HepG2 (cell line): ENCODE data around the gene ELMOD1. TPM values are rescaled to one million over a fixed set of nuclear protein-coding genes. Genes with fewer than 3 reads are reported as not detected.

Experiments
- ARID4A ChIP-seq: sonication (generic); formaldehyde crosslinking; IDR thresholded peaks from 2 replicates; pipeline ENCODE4 v1.5.0; 2020; ENCODE audit warnings: mild to moderate bottlenecking, missing genetic modification reagents, borderline replicate concordance
- BCLAF1 ChIP-seq: fragments of 450-650 bp; IDR thresholded peaks from 2 replicates; pipeline ENCODE4 v1.6.1; 2017; ENCODE audit warnings: mild to moderate bottlenecking
- EED ChIP-seq: sonication (generic); formaldehyde crosslinking; IDR thresholded peaks from 2 replicates; pipeline ENCODE4 v1.5.0; 2020; ENCODE audit warnings: mild to moderate bottlenecking, missing genetic modification reagents
- ETV6 ChIP-seq: sonication (generic); formaldehyde crosslinking; conservative IDR thresholded peaks from 2 replicates; pipeline ENCODE4 v1.4.0; 2020; ENCODE audit warnings: missing genetic modification reagents
- JDP2 ChIP-seq: sonication (generic); formaldehyde crosslinking; IDR thresholded peaks from 2 replicates; pipeline ENCODE4 v1.8.1; 2022; ENCODE audit warnings: missing genetic modification reagents, borderline replicate concordance
- KDM5A ChIP-seq: fragments of 200-600 bp; sonication (generic); IDR thresholded peaks from 2 replicates; pipeline ENCODE4 v1.7.0; 2018; ENCODE audit warnings: antibody characterized with exemption, mild to moderate bottlenecking, low read length, borderline replicate concordance
- NRL ChIP-seq: sonication (generic); formaldehyde crosslinking; IDR thresholded peaks from 2 replicates; pipeline ENCODE4 v1.5.0; 2020; ENCODE audit warnings: missing genetic modification reagents, mild to moderate bottlenecking, moderate library complexity, borderline replicate concordance
- REL ChIP-seq: sonication (generic); formaldehyde crosslinking; conservative IDR thresholded peaks from 2 replicates; pipeline ENCODE4 v1.8.0; 2022; ENCODE audit warnings: mild to moderate bottlenecking, missing genetic modification reagents, moderate library complexity
- SNRNP70 ChIP-seq: fragments of 200-400 bp; formaldehyde crosslinking; IDR thresholded peaks from 2 replicates; pipeline ENCODE4 v1.6.1; 2017; ENCODE audit warnings: mild to moderate bottlenecking, low read depth, low read length, moderate library complexity
- TP53 ChIP-seq: sonication (generic); formaldehyde crosslinking; conservative IDR thresholded peaks from 2 replicates; pipeline ENCODE4 v1.4.0; 2020; ENCODE audit warnings: missing genetic modification reagents
- ZBTB38 ChIP-seq: sonication (generic); formaldehyde crosslinking; IDR thresholded peaks from 2 replicates; pipeline ENCODE4 v1.5.1; 2020; ENCODE audit warnings: mild to moderate bottlenecking, missing genetic modification reagents
- ZNF12 ChIP-seq: sonication (generic); formaldehyde crosslinking; IDR thresholded peaks from 2 replicates; pipeline ENCODE4 v1.5.0; 2020; ENCODE audit warnings: missing genetic modification reagents
- ZNF280D ChIP-seq: sonication (generic); formaldehyde crosslinking; IDR thresholded peaks from 2 replicates; pipeline ENCODE4 v1.5.1; 2020; ENCODE audit warnings: mild to moderate bottlenecking, missing genetic modification reagents
- ZNF33B ChIP-seq: sonication (generic); formaldehyde crosslinking; IDR thresholded peaks from 2 replicates; pipeline ENCODE4 v1.5.1; 2020; ENCODE audit warnings: mild to moderate bottlenecking, missing genetic modification reagents
- ZNF501 ChIP-seq: sonication (generic); formaldehyde crosslinking; IDR thresholded peaks from 2 replicates; pipeline ENCODE4 v1.5.1; 2020; ENCODE audit warnings: mild to moderate bottlenecking, moderate library complexity, missing genetic modification reagents
- ZNF556 ChIP-seq: sonication (generic); formaldehyde crosslinking; IDR thresholded peaks from 2 replicates; pipeline ENCODE4 v1.4.0; 2020; ENCODE audit warnings: mild to moderate bottlenecking, missing genetic modification reagents, borderline replicate concordance
- ZNF629 ChIP-seq: sonication (generic); formaldehyde crosslinking; conservative IDR thresholded peaks from 2 replicates; pipeline ENCODE4 v1.5.0; 2020; ENCODE audit warnings: missing genetic modification reagents
- ZNF839 ChIP-seq: sonication (generic); formaldehyde crosslinking; IDR thresholded peaks from 2 replicates; pipeline ENCODE4 v1.4.0; 2020; ENCODE audit warnings: missing genetic modification reagents, mild to moderate bottlenecking, borderline replicate concordance
- ZNF850 ChIP-seq: sonication (generic); formaldehyde crosslinking; conservative IDR thresholded peaks from 2 replicates; pipeline ENCODE4 v1.9.0; 2021; ENCODE audit warnings: mild to moderate bottlenecking, missing genetic modification reagents
- polyA plus RNA-seq, 8 experiments: library from polyadenylated mRNA; depleted of rRNA in 3 of 8; stranded (reverse) in 7 of 8; unstranded in 1 of 8; fragments of >200 nt; fragmentation: Illumina TruSeq in 4 of 8; extraction: Trizol in 4 of 8; gene quantifications; 2 replicates each; pipeline versions ENCODE4 v1.2.1 to v1.2.3, GENCODE V29; 2011 to 2016; ENCODE audit warnings: low read depth in 4 of 8, missing spikeins in 1 of 8, mixed read lengths in 1 of 8; ENCODE audit not compliant: insufficient read depth in 1 of 8
- total RNA-seq, 5 experiments: library from RNA; depleted of rRNA; stranded (reverse); fragments of >200 nt; fragmentation: Illumina TruSeq; extraction: Trizol; gene quantifications; 2 replicates each; pipeline ENCODE4 v1.2.3, GENCODE V29; 2016; ENCODE audit warnings: low read depth in 1 of 5

Gene ELMOD1
- total and polyA plus RNA-seq, 2 of the 13 experiments (the other 11 are each of a cell fraction or from before 2014, with no cell fraction given), result not detected

GRCh38 chr11:107565219-107565937, 25.6 kb upstream of the ELMOD1 start, which contains the start of gene ALKBH8 (continued):
- TF ChIP-seq ZNF629, result no peak
- peak; percentile 88 for TF ChIP-seq ZNF501
- TF ChIP-seq REL (CRISPR knock-in tag), result no peak
- TF ChIP-seq BCLAF1, result no peak
- no peak for TF ChIP-seq ETV6 (CRISPR knock-in tag)
- TF ChIP-seq ZBTB38 (CRISPR knock-in tag), result peak; percentile 57; the same call in 1 of the 2 replicates
- TF ChIP-seq EED (CRISPR knock-in tag), result 0 out of 2 replicates have a peak, but pooled peaks have one; percentile 71
- TF ChIP-seq ZNF839, result 0 out of 2 replicates have a peak, but pooled peaks have one; percentile 68
- TF ChIP-seq KDM5A, result 0 out of 2 replicates have a peak, but pooled peaks have one; percentile 46
- TF ChIP-seq ZNF280D (CRISPR knock-in tag), result peak; percentile 70; the same call in 1 of the 2 replicates
- 0 out of 2 replicates have a peak, but pooled peaks have one; percentile 65 for TF ChIP-seq ZNF33B (CRISPR knock-in tag)
- TF ChIP-seq SNRNP70, result no peak
- TF ChIP-seq ZNF12 (CRISPR knock-in tag), result 0 out of 2 replicates have a peak, but pooled peaks have one; percentile 16
- no peak for TF ChIP-seq ZNF850 (CRISPR knock-in tag)
- TF ChIP-seq TP53 (CRISPR knock-in tag), result no peak
- 0 out of 2 replicates have a peak, but pooled peaks have one; percentile 36 for TF ChIP-seq ZNF556 (CRISPR knock-in tag)
- TF ChIP-seq JDP2, result no peak
- peak; percentile 88 for TF ChIP-seq ARID4A (CRISPR knock-in tag)
- TF ChIP-seq NRL (CRISPR knock-in tag), result 0 out of 2 replicates have a peak, but pooled peaks have one; percentile 56
